ENCODE results near the gene PRX.

- no peak for TF ChIP-seq POLR2A (IDR thresholded peaks at IDR 0.05)
- no peak for TF ChIP-seq CTCF (IDR thresholded peaks at IDR 0.05)
These were observed 36.8 kb downstream of the PRX start for GRCh38 chr19:40376286-40376862.
